ENCODE measurements around the gene CHMP1A.

The CHMP1A gene

GRCh38 chr16:89643769-89644300, 13.7 kb downstream of the CHMP1A start:
- Histone ChIP-seq H3K27ac (ENCODE audit: low read depth, low read length) (no peak overlapping the region), H3K4me1 (ENCODE audit: control insufficient read depth, low read length) (no peaks in the 10 kb centered on the region), H3K79me2 (ENCODE audit: control insufficient read depth, low read length) (no peaks in the 10 kb centered on the region), H3K36me3 (ENCODE audit: control insufficient read depth, low read length) (peaks cover 21% of the 10 kb centered on the region), H3K9me3 (ENCODE audit: control insufficient read depth, insufficient read depth, low read length) (no peaks in the 10 kb centered on the region), H3K27me3 (ENCODE audit: control insufficient read depth, low read length) (no peaks in the 10 kb centered on the region), H4K20me1 (ENCODE audit: control insufficient read depth, insufficient read depth, low read depth, low read length) (0 out of 2 replicates have a peak, but pooled peaks cover 4% of the 10 kb centered on the region), H3K4me2 (ENCODE audit: low read length) (no peak overlapping the region), H3K9me2 (replicated peaks; ENCODE audit: control insufficient read depth, low read length) (no peaks in the 10 kb centered on the region), H3K4me3 (ENCODE audit: low read length) (no peak overlapping the region), H3F3A (ENCODE audit: control insufficient read depth, insufficient read depth) (no peaks in the 10 kb centered on the region)
- TF ChIP-seq EZH2phosphoT487 (IDR thresholded peaks at IDR 0.05; ENCODE audit: borderline replicate concordance, low read length) (no peak), CTCF (IDR thresholded peaks at IDR 0.05; ENCODE audit: low read depth, low read length, poor library complexity, severe bottlenecking) (no peak)

DNA sequence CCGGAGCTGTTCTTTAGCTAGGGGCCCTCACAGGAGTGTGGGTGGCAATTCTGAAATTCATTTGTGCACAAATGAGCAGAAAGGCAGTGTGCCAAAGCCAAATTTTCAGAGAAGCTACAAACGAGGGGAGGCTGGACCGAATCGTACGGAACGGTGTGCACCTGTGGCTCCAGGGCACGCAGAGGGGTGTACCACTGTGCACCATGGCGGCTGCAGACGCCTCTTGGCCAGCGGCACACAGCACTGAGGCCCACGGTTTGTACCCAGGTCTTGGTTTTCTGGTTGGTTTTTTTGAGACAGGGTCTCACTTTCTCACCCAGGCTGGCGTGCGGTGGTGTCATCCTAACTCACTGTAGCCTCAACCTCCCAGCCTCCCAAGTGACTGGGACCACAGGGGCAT, 14.9 kb downstream of the CHMP1A start:
- Histone ChIP-seq H3K27me3 (ENCODE audit: control insufficient read depth, low read length) (no peaks in the 10 kb centered on the region), H3K36me3 (ENCODE audit: control insufficient read depth, low read length) (peaks cover 21% of the 10 kb centered on the region), H3K4me3 (ENCODE audit: low read length) (no peak overlapping the region), H3K4me1 (ENCODE audit: control insufficient read depth, low read length) (no peaks in the 10 kb centered on the region), H3K4me2 (ENCODE audit: low read length) (no peak overlapping the region), H3K9me2 (replicated peaks; ENCODE audit: control insufficient read depth, low read length) (no peaks in the 10 kb centered on the region), H3K9me3 (ENCODE audit: control insufficient read depth, insufficient read depth, low read length) (no peaks in the 10 kb centered on the region), H3K27ac (ENCODE audit: low read depth, low read length) (no peak overlapping the region), H4K20me1 (ENCODE audit: control insufficient read depth, insufficient read depth, low read depth, low read length) (0 out of 2 replicates have a peak, but pooled peaks cover 4% of the 10 kb centered on the region), H3K79me2 (ENCODE audit: control insufficient read depth, low read length) (no peaks in the 10 kb centered on the region), H3F3A (ENCODE audit: control insufficient read depth, insufficient read depth) (no peaks in the 10 kb centered on the region)
- TF ChIP-seq EZH2phosphoT487 (IDR thresholded peaks at IDR 0.05; ENCODE audit: borderline replicate concordance, low read length) (no peak), CTCF (IDR thresholded peaks at IDR 0.05; ENCODE audit: low read depth, low read length, poor library complexity, severe bottlenecking) (no peak)

GRCh38 chr16:89641458-89642119, 15.9 kb downstream of the CHMP1A start:
- H3K27ac ChIP-seq (ENCODE audit: low read depth, low read length), result no peak overlapping the region
- H3K79me2 ChIP-seq (ENCODE audit: control insufficient read depth, low read length), result no peaks in the 10 kb centered on the region
- H3K4me2 ChIP-seq (ENCODE audit: low read length), result no peak overlapping the region
- no peaks in the 10 kb centered on the region for H3K9me2 ChIP-seq (replicated peaks; ENCODE audit: control insufficient read depth, low read length)
- H3K36me3 ChIP-seq (ENCODE audit: control insufficient read depth, low read length), result peaks cover 16% of the 10 kb centered on the region; the same call in 1 of the 2 replicates
- 0 out of 2 replicates have a peak, but pooled peaks cover 4% of the 10 kb centered on the region for H4K20me1 ChIP-seq (ENCODE audit: control insufficient read depth, insufficient read depth, low read depth, low read length)
- H3K27me3 ChIP-seq (ENCODE audit: control insufficient read depth, low read length), result no peaks in the 10 kb centered on the region
- no peak for TF ChIP-seq EZH2phosphoT487 (IDR thresholded peaks at IDR 0.05; ENCODE audit: borderline replicate concordance, low read length)
- no peak for TF ChIP-seq CTCF (IDR thresholded peaks at IDR 0.05; ENCODE audit: low read depth, low read length, poor library complexity, severe bottlenecking)
- no peaks in the 10 kb centered on the region for H3K9me3 ChIP-seq (ENCODE audit: control insufficient read depth, insufficient read depth, low read length)
- no peaks in the 10 kb centered on the region for H3K4me1 ChIP-seq (ENCODE audit: control insufficient read depth, low read length)
- H3K4me3 ChIP-seq (ENCODE audit: low read length), result no peak overlapping the region
- H3F3A ChIP-seq (ENCODE audit: control insufficient read depth, insufficient read depth), result no peaks in the 10 kb centered on the region

All from DOHH2 (cell line).